Thymus (tissue), 11 donors: Measurements from ENCODE around the gene P2RY2. TPM values are rescaled to one million over a fixed set of nuclear protein-coding genes. Genes with fewer than 3 reads are reported as not detected.
A peak's percentile ranks its signal among the peaks of the same experiment; 100 is the strongest.

Source experiments
- DNase-seq, 9 donors: peaks; one replicate each; pipeline ENCODE4 v3.0.0-alpha.2; 2013; ENCODE audit warnings: low spot score in 9 of 9, low read depth in 6 of 9, missing footprints in 1 of 9
- H3K27ac ChIP-seq, 2 donors: one replicate each; pipeline ENCODE4 v1.5.1; 2013; ENCODE audit warnings: control low read depth in 1 of 2, low read depth in 1 of 2, low read length in 1 of 2, mild to moderate bottlenecking in 1 of 2, moderate library complexity in 1 of 2
- H3K27me3 ChIP-seq, 2 donors: one replicate each; pipeline ENCODE4 v1.5.1; 2013; ENCODE audit warnings: low read length in 1 of 2; ENCODE audit not compliant: control insufficient read depth in 2 of 2, insufficient read depth in 1 of 2
- H3K36me3 ChIP-seq, 2 donors: one replicate each; pipeline ENCODE4 v1.5.1; 2013; ENCODE audit warnings: low read length in 1 of 2, mild to moderate bottlenecking in 1 of 2, moderate library complexity in 1 of 2; ENCODE audit not compliant: control insufficient read depth in 2 of 2, insufficient read depth in 2 of 2
- H3K4me1 ChIP-seq, 2 donors: one replicate each; pipeline ENCODE4 v1.5.1; 2013; ENCODE audit warnings: low read length in 2 of 2; ENCODE audit not compliant: control insufficient read depth in 2 of 2, insufficient read depth in 2 of 2
- H3K4me3 ChIP-seq, 2 donors: one replicate each; pipeline ENCODE4 v1.5.1; 2013; ENCODE audit warnings: low read length in 2 of 2, control low read depth in 1 of 2, mild to moderate bottlenecking in 1 of 2
- H3K9me3 ChIP-seq, 2 donors: one replicate each; pipeline ENCODE4 v1.5.1; 2013; ENCODE audit warnings: low read length in 1 of 2, mild to moderate bottlenecking in 1 of 2; ENCODE audit not compliant: control insufficient read depth in 2 of 2, insufficient read depth in 1 of 2
- WGBS: extraction: QIAGEN DNeasy Blood & Tissue Kit; methylation state at CpG from one replicate; pipeline ENCODE4 v1.1.7; 2013; 5-methylcytosine and 5-hydroxymethylcytosine counted together
- polyA plus RNA-seq: library from polyadenylated mRNA; stranded (reverse); fragments of 200-250 nt; gene quantifications from one replicate; pipeline ENCODE4 v1.2.3, GENCODE V29; 2013
- total RNA-seq: library from RNA; stranded (reverse); fragments of 120-200 nt; gene quantifications from one replicate; pipeline ENCODE4 v1.2.4, GENCODE V29; 2013
- donor health status: healthy.

P2RY2 gene
- total and polyA plus RNA-seq, 2 donors, result 0.52 to 0.75 TPM

GRCh38 chr11:73242251-73243092 lies 24.4 kb downstream of the P2RY2 start:
- no peaks in the 10 kb centered on the region for H3K27me3 ChIP-seq
- H3K4me1 ChIP-seq, result peaks cover 0 to 12% of the 10 kb centered on the region in 2 donors
- 39% methylated on average over 12 of the region's 12 CpGs for WGBS
- H3K27ac ChIP-seq, result no peak overlapping the region
- no peaks in the 10 kb centered on the region for H3K36me3 ChIP-seq
- peak overlapping the region in 1 of 2 donors; percentile 28 for H3K4me3 ChIP-seq
- H3K9me3 ChIP-seq, result no peaks in the 10 kb centered on the region
- DNase-seq, result peak in 6 of 9 donors; percentile 26 to 78 (median 56)

- H3K27ac ChIP-seq, result no peak overlapping the region
- H3K4me1 ChIP-seq, result peaks cover 0 to 12% of the 10 kb centered on the region in 2 donors
- H3K36me3 ChIP-seq, result no peaks in the 10 kb centered on the region
- H3K27me3 ChIP-seq, result no peaks in the 10 kb centered on the region
- no peak overlapping the region for H3K4me3 ChIP-seq
- 94% methylated on average over 8 of the region's 8 CpGs for WGBS
- DNase-seq, result no peak
- H3K9me3 ChIP-seq, result no peaks in the 10 kb centered on the region
Measured at GRCh38 chr11:73243093-73243485, 25.0 kb downstream of the P2RY2 start.

GRCh38 chr11:73244589-73245240 lies 26.6 kb downstream of the P2RY2 start:
- H3K27me3 ChIP-seq, result no peaks in the 10 kb centered on the region
- H3K4me1 ChIP-seq, result peaks cover 0 to 11% of the 10 kb centered on the region in 2 donors
- DNase-seq, result no peak

DNA sequence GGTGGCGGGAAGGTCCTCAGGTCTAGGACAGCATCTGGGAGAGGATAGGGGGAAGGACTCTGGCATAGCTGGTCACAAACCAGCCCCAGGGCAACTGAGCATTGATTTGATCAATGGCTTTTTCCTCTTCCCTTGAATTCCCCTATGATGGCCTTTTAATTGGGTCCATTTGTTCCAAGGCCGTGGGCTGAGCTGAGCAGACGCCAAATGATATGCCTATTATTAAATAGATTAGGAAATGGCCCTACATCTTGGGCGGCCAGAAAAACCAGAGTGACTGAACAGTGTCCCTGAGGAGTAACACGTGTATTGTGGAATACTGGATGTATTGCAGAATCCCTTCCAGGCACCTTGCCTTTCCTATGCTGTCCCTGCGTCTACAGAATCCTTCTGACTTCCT lies 27.4 kb downstream of the P2RY2 start:
- Histone ChIP-seq H3K4me1 (peaks cover 0 to 9% of the 10 kb centered on the region in 2 donors), H3K27me3 (no peaks in the 10 kb centered on the region), H3K36me3 (no peaks in the 10 kb centered on the region), H3K27ac (no peak overlapping the region), H3K4me3 (no peak overlapping the region), H3K9me3 (no peaks in the 10 kb centered on the region)
- no peak for DNase-seq
- WGBS, result 94% methylated on average over 6 of the region's 6 CpGs

More at GRCh38 chr11:73244589-73245240, 26.6 kb downstream of the P2RY2 start:
- Histone ChIP-seq H3K4me3 (no peak overlapping the region), H3K36me3 (no peaks in the 10 kb centered on the region), H3K9me3 (no peaks in the 10 kb centered on the region), H3K27ac (no peak overlapping the region)
- 97% methylated on average over 4 of the region's 4 CpGs for WGBS

- Histone ChIP-seq H3K27ac (no peak overlapping the region), H3K36me3 (no peaks in the 10 kb centered on the region), H3K4me1 (peaks cover 0 to 9% of the 10 kb centered on the region in 2 donors), H3K27me3 (no peaks in the 10 kb centered on the region), H3K4me3 (no peak overlapping the region), H3K9me3 (no peaks in the 10 kb centered on the region)
- no peak for DNase-seq
- 95% methylated on average over 2 of the region's 2 CpGs for WGBS
Measured at GRCh38 chr11:73246303-73246702, 28.2 kb downstream of the P2RY2 start.

DNA sequence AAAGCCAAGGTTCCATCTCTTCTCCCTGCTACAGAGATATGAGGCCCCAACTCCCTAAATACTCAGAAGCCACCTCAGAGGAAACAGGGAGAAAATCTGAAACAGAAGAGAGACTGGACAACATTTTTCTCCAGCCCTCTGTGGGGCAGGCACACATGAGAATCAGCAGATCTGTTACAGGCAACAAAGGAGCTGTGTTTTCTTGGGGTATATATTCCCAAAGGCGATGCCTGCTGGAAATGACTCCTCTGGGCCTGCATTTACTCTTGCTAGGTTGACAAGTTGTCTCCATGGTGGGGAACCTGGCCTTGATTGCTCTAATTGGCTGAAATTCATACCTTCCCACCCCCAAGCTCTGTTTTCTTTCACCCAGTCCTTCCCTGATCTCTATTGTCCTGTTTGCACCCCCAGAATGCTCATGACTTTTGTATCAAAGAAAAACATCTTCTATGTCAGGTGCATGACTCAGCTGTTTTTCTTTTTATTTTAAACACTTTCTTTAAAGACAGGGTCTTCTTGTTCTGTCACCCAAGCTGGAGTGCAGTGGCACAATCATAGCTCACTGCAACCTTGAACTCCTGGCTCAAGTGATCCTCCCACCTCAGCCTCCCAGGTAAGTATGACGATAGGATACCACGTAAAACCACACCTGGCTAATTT lies 30.6 kb downstream of the P2RY2 start:
- Histone ChIP-seq H3K36me3 (no peaks in the 10 kb centered on the region), H3K27ac (no peak overlapping the region), H3K27me3 (no peaks in the 10 kb centered on the region), H3K4me1 (no peaks in the 10 kb centered on the region), H3K9me3 (no peaks in the 10 kb centered on the region), H3K4me3 (no peak overlapping the region)
- DNase-seq, result no peak
- WGBS, result 81% methylated on average over 3 of the region's 3 CpGs

- H3K27ac ChIP-seq, result no peak overlapping the region
- H3K27me3 ChIP-seq, result no peaks in the 10 kb centered on the region
- no peaks in the 10 kb centered on the region for H3K4me1 ChIP-seq
- H3K4me3 ChIP-seq, result no peak overlapping the region
- no peak for DNase-seq
- H3K9me3 ChIP-seq, result no peaks in the 10 kb centered on the region
- 85% methylated on average over 5 of the region's 5 CpGs for WGBS
- H3K36me3 ChIP-seq, result no peaks in the 10 kb centered on the region
Measured at GRCh38 chr11:73249304-73249703, 31.2 kb downstream of the P2RY2 start.

DNA sequence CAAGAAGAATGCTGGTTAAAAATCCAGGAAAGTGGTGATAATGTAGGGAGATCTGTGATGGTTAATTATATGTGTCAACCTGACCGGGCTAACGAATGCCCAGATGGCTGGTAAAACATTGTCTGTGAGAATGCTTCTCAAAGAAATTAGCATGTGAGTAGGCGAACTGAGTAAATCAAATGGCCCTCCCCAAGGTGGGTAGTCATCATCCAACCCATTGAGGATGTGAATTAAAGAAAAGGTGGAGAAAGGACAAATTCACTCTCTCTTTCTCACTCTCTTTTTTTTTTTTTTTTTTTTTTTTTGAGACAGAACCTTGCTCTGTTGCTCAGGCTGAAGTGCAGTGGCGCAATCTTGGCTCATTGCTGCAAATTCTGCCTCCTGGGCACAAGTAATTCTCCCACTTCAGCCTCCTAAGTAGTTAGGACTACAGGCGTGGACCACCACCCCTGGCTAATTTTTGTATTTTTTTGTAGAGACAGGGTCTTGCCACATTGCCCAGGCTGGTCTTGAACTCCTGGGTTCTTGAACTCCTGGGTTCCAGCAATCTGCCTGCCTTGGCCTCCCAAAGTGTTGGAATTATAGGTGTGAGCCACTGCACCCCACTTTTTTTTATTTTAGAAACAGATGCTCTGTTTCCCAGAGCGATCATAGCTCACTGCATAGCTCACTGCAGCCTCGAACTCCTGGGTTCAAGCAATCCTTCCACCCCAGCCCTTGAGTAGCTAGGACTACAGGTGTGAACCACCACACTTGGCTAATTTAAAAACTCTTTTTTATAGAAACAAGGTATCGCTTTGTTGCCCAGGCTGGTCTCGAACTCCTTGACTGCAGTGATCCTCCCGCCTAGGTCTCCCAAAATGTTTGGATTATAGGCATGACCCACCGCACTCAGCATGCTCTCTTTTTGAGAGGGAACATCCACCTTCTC lies 32.0 kb downstream of the P2RY2 start:
- H3K4me1 ChIP-seq, result no peaks in the 10 kb centered on the region
- H3K9me3 ChIP-seq, result no peaks in the 10 kb centered on the region
- no peaks in the 10 kb centered on the region for H3K27me3 ChIP-seq
- DNase-seq, result peak in 4 of 9 donors; percentile 10 to 45 (median 22)
- H3K36me3 ChIP-seq, result no peaks in the 10 kb centered on the region
- H3K4me3 ChIP-seq, result no peak overlapping the region
- 97% methylated on average over 11 of the region's 11 CpGs for WGBS
- no peak overlapping the region for H3K27ac ChIP-seq
